ENCODE results near the gene GALNT3.
A peak's percentile ranks its signal among the peaks of the same experiment; 100 is the strongest.

Gene GALNT3

DNA sequence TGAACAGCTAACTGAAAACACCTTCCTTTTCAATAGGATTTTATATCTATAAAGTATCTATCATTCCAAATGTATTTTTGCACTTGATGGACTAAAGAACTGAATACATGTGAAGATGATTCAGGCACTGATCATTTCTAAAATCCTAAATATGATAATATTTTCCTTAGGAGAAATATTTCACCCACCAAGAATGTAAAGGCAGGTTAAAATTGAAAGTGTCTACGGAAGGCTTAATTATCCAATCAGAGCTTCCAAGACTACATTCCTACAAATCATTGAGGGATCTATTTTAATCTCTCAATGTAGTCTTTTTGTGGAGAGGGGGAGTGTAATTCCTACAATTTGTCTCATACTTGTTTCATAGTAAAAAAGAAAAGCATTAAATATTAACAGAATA lies 3.6 kb downstream of the GALNT3 start:
- H2AK5ac ChIP-seq (ENCODE audit: low read length): no peak overlapping the region
- H3K79me2 ChIP-seq (ENCODE audit: control insufficient read depth, insufficient read depth, low read length): peaks cover 20% of the 10 kb centered on the region
- no peaks in the 10 kb centered on the region for H3K36me3 ChIP-seq (ENCODE audit: control insufficient read depth, insufficient read depth, low read length)
- no peak overlapping the region for H2BK120ac ChIP-seq (ENCODE audit: low read depth, low read length)
- H4K5ac ChIP-seq (ENCODE audit: low read length): no peak overlapping the region
- H3K27me3 ChIP-seq (ENCODE audit: insufficient read depth, low read length, poor library complexity): no peaks in the 10 kb centered on the region
- no peak overlapping the region for H2BK5ac ChIP-seq (ENCODE audit: low read length)
- no peak overlapping the region for H3K4me2 ChIP-seq (ENCODE audit: low read length)
- H3K27ac ChIP-seq (ENCODE audit: low read depth, low read length): no peak overlapping the region
- no peak overlapping the region for H3K9ac ChIP-seq (ENCODE audit: low read length)
- WGBS (ENCODE audit: extremely low coverage, insufficient coverage, low lambda C conversion rate): no CpG with 5 or more reads among the region's 1 CpG
- H3K18ac ChIP-seq (ENCODE audit: low read length): no peak overlapping the region
- H3K4ac ChIP-seq (ENCODE audit: low read depth, low read length): no peak overlapping the region
- peaks cover 3% of the 10 kb centered on the region for H3K4me1 ChIP-seq (ENCODE audit: control insufficient read depth, low read depth, low read length)
- H2BK15ac ChIP-seq (replicated peaks; ENCODE audit: low read depth): no peak overlapping the region
- no peak overlapping the region for H4K8ac ChIP-seq (ENCODE audit: low read depth, low read length)
- no peak overlapping the region for H3K23ac ChIP-seq (ENCODE audit: low read length)
- DNase-seq: no peak
- H3K56ac ChIP-seq (ENCODE audit: low read length): no peak overlapping the region
- H3K79me1 ChIP-seq (ENCODE audit: low read length): no peaks in the 10 kb centered on the region
- no peak overlapping the region for H3K4me3 ChIP-seq (ENCODE audit: low read length)

GRCh38 chr2:165787334-165787733 lies 6.7 kb downstream of the GALNT3 start:
- no peak overlapping the region for H3K27ac ChIP-seq (ENCODE audit: low read depth, low read length)
- peaks cover 25% of the 10 kb centered on the region for H3K79me2 ChIP-seq (ENCODE audit: control insufficient read depth, insufficient read depth, low read length)
- H3K79me1 ChIP-seq (ENCODE audit: low read length): peaks cover 2% of the 10 kb centered on the region
- H3K18ac ChIP-seq (ENCODE audit: low read length): peak overlapping the region; percentile 23
- no peak overlapping the region for H3K4me2 ChIP-seq (ENCODE audit: low read length)
- no peaks in the 10 kb centered on the region for H3K27me3 ChIP-seq (ENCODE audit: insufficient read depth, low read length, poor library complexity)
- no peak overlapping the region for H4K5ac ChIP-seq (ENCODE audit: low read length)
- H2AK5ac ChIP-seq (ENCODE audit: low read length): no peak overlapping the region
- no peak overlapping the region for H3K23ac ChIP-seq (ENCODE audit: low read length)
- no peak overlapping the region for H3K4me3 ChIP-seq (ENCODE audit: low read length)
- no peaks in the 10 kb centered on the region for H3K36me3 ChIP-seq (ENCODE audit: control insufficient read depth, insufficient read depth, low read length)
- H3K9ac ChIP-seq (ENCODE audit: low read length): no peak overlapping the region
- H3K4ac ChIP-seq (ENCODE audit: low read depth, low read length): no peak overlapping the region
- no peak overlapping the region for H2BK5ac ChIP-seq (ENCODE audit: low read length)
- no peak overlapping the region for H2BK15ac ChIP-seq (replicated peaks; ENCODE audit: low read depth)
- no CpG with 5 or more reads among the region's 1 CpG for WGBS (ENCODE audit: extremely low coverage, insufficient coverage, low lambda C conversion rate)
- no peak overlapping the region for H2BK120ac ChIP-seq (ENCODE audit: low read depth, low read length)
- peaks cover 3% of the 10 kb centered on the region for H3K4me1 ChIP-seq (ENCODE audit: control insufficient read depth, low read depth, low read length)
- no peak overlapping the region for H3K56ac ChIP-seq (ENCODE audit: low read length)
- H4K8ac ChIP-seq (ENCODE audit: low read depth, low read length): no peak overlapping the region
- no peak for DNase-seq

DNA sequence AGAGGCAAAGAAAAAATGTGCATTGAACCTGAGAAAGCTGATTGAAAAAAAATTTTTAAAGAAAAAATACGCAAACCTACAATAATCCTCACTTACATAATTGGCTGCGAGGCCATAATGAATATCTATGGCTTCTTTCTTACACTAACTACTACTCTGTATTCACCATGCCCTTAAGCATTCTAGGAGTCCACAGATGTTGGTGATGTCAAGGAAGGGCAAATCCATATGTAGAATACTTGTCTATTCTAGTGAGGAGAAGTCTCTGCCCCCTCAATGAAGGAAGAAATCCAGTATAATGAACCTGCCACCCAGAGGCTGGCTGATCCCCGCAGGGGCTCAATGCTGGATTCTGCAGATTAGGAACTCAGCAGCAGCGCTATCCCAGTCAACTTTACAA lies 14.3 kb downstream of the GALNT3 start:
- H3K4me2 ChIP-seq (ENCODE audit: low read length): no peak overlapping the region
- H4K5ac ChIP-seq (ENCODE audit: low read length): no peak overlapping the region
- H3K9ac ChIP-seq (ENCODE audit: low read length): no peak overlapping the region
- H2BK15ac ChIP-seq (replicated peaks; ENCODE audit: low read depth): no peak overlapping the region
- peaks cover 3% of the 10 kb centered on the region for H3K4me1 ChIP-seq (ENCODE audit: control insufficient read depth, low read depth, low read length)
- H4K8ac ChIP-seq (ENCODE audit: low read depth, low read length): no peak overlapping the region
- H3K18ac ChIP-seq (ENCODE audit: low read length): no peak overlapping the region
- no peak overlapping the region for H2BK120ac ChIP-seq (ENCODE audit: low read depth, low read length)
- no peak overlapping the region for H2BK5ac ChIP-seq (ENCODE audit: low read length)
- no peaks in the 10 kb centered on the region for H3K36me3 ChIP-seq (ENCODE audit: control insufficient read depth, insufficient read depth, low read length)
- no peak overlapping the region for H3K23ac ChIP-seq (ENCODE audit: low read length)
- peaks cover 16% of the 10 kb centered on the region for H3K79me2 ChIP-seq (ENCODE audit: control insufficient read depth, insufficient read depth, low read length)
- no peak overlapping the region for H3K4me3 ChIP-seq (ENCODE audit: low read length)
- WGBS (ENCODE audit: extremely low coverage, insufficient coverage, low lambda C conversion rate): no CpG with 5 or more reads among the region's 4 CpGs
- no peak overlapping the region for H3K4ac ChIP-seq (ENCODE audit: low read depth, low read length)
- H2AK5ac ChIP-seq (ENCODE audit: low read length): no peak overlapping the region
- no peak for DNase-seq
- H3K79me1 ChIP-seq (ENCODE audit: low read length): peaks cover 3% of the 10 kb centered on the region
- H3K56ac ChIP-seq (ENCODE audit: low read length): no peak overlapping the region
- no peaks in the 10 kb centered on the region for H3K27me3 ChIP-seq (ENCODE audit: insufficient read depth, low read length, poor library complexity)
- no peak overlapping the region for H3K27ac ChIP-seq (ENCODE audit: low read depth, low read length)

- DNase-seq: peak; percentile 64
- H3K18ac ChIP-seq (ENCODE audit: low read length): no peak overlapping the region
- no peak overlapping the region for H3K4me3 ChIP-seq (ENCODE audit: low read length)
- H3K23ac ChIP-seq (ENCODE audit: low read length): no peak overlapping the region
- H3K4me1 ChIP-seq (ENCODE audit: control insufficient read depth, low read depth, low read length): peaks cover 3% of the 10 kb centered on the region
- H4K5ac ChIP-seq (ENCODE audit: low read length): no peak overlapping the region
- H3K36me3 ChIP-seq (ENCODE audit: control insufficient read depth, insufficient read depth, low read length): no peaks in the 10 kb centered on the region
- H4K8ac ChIP-seq (ENCODE audit: low read depth, low read length): no peak overlapping the region
- WGBS (ENCODE audit: extremely low coverage, insufficient coverage, low lambda C conversion rate): no CpG with 5 or more reads among the region's 4 CpGs
- no peak overlapping the region for H2AK5ac ChIP-seq (ENCODE audit: low read length)
- H3K9ac ChIP-seq (ENCODE audit: low read length): no peak overlapping the region
- peaks cover 12% of the 10 kb centered on the region for H3K79me2 ChIP-seq (ENCODE audit: control insufficient read depth, insufficient read depth, low read length)
- H2BK5ac ChIP-seq (ENCODE audit: low read length): no peak overlapping the region
- H3K4ac ChIP-seq (ENCODE audit: low read depth, low read length): peak overlapping the region; percentile 2
- H3K79me1 ChIP-seq (ENCODE audit: low read length): peaks cover 2% of the 10 kb centered on the region
- no peak overlapping the region for H2BK120ac ChIP-seq (ENCODE audit: low read depth, low read length)
- H3K27ac ChIP-seq (ENCODE audit: low read depth, low read length): no peak overlapping the region
- no peak overlapping the region for H2BK15ac ChIP-seq (replicated peaks; ENCODE audit: low read depth)
- no peaks in the 10 kb centered on the region for H3K27me3 ChIP-seq (ENCODE audit: insufficient read depth, low read length, poor library complexity)
- H3K56ac ChIP-seq (ENCODE audit: low read length): no peak overlapping the region
- no peak overlapping the region for H3K4me2 ChIP-seq (ENCODE audit: low read length)
These were observed 15.2 kb downstream of the GALNT3 start for GRCh38 chr2:165778653-165779451.

DNA sequence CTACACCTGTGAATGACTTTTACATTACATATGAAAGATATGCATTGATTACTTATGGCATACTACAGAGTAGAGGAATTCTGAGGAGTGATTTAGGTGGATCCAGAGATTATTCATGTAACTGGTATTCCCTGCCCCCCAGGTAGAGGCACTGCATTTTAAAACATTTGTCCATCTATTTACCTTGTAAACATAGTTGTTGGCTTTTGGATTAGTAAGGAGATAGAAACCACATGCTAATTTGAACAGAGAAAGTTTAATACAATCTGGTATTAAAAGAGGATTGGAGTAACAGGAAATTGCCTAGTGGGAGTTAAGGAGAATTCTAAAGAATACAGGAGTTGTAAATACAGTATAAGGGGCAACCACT lies 15.9 kb downstream of the GALNT3 start:
- no peak overlapping the region for H4K5ac ChIP-seq (ENCODE audit: low read length)
- H3K4ac ChIP-seq (ENCODE audit: low read depth, low read length): peak overlapping the region; percentile 2
- no peaks in the 10 kb centered on the region for H3K27me3 ChIP-seq (ENCODE audit: insufficient read depth, low read length, poor library complexity)
- no peak overlapping the region for H3K23ac ChIP-seq (ENCODE audit: low read length)
- no peak overlapping the region for H2BK120ac ChIP-seq (ENCODE audit: low read depth, low read length)
- H3K36me3 ChIP-seq (ENCODE audit: control insufficient read depth, insufficient read depth, low read length): no peaks in the 10 kb centered on the region
- no peak overlapping the region for H2AK5ac ChIP-seq (ENCODE audit: low read length)
- no peak overlapping the region for H4K8ac ChIP-seq (ENCODE audit: low read depth, low read length)
- H3K4me3 ChIP-seq (ENCODE audit: low read length): no peak overlapping the region
- peaks cover 3% of the 10 kb centered on the region for H3K4me1 ChIP-seq (ENCODE audit: control insufficient read depth, low read depth, low read length)
- no peak overlapping the region for H3K4me2 ChIP-seq (ENCODE audit: low read length)
- no peak overlapping the region for H3K56ac ChIP-seq (ENCODE audit: low read length)
- H3K9ac ChIP-seq (ENCODE audit: low read length): no peak overlapping the region
- no peak for DNase-seq
- peaks cover 2% of the 10 kb centered on the region for H3K79me1 ChIP-seq (ENCODE audit: low read length)
- H3K18ac ChIP-seq (ENCODE audit: low read length): no peak overlapping the region
- H3K27ac ChIP-seq (ENCODE audit: low read depth, low read length): no peak overlapping the region
- no peak overlapping the region for H2BK5ac ChIP-seq (ENCODE audit: low read length)
- peaks cover 12% of the 10 kb centered on the region for H3K79me2 ChIP-seq (ENCODE audit: control insufficient read depth, insufficient read depth, low read length)
- no peak overlapping the region for H2BK15ac ChIP-seq (replicated peaks; ENCODE audit: low read depth)

Measured in mesendoderm (in vitro differentiated cells).